Suprapubic skin (tissue), 4 donors: ENCODE measurements around the gene CAMK4. TPM values are rescaled to one million over a fixed set of nuclear protein-coding genes. Genes with fewer than 3 reads are reported as not detected.

ENCODE experiments used
- DNase-seq, 2 donors: peaks; one replicate each; pipeline ENCODE4 v3.0.0-alpha.2; 2019; ENCODE audit warnings: low spot score in 2 of 2
- H3K27ac ChIP-seq: fragments of 200-600 bp; sonication (generic); one replicate; pipeline ENCODE4 v1.5.1; 2019
- H3K27me3 ChIP-seq: fragments of 200-600 bp; sonication (generic); one replicate; pipeline ENCODE4 v1.5.1; 2019
- H3K36me3 ChIP-seq: fragments of 200-600 bp; sonication (generic); one replicate; pipeline ENCODE4 v1.5.1; 2019
- H3K4me1 ChIP-seq: fragments of 200-600 bp; sonication (generic); one replicate; pipeline ENCODE4 v1.5.1; 2019
- H3K4me3 ChIP-seq: fragments of 200-600 bp; sonication (generic); one replicate; pipeline ENCODE4 v1.5.1; 2019; ENCODE audit warnings: mild to moderate bottlenecking
- H3K9me3 ChIP-seq: fragments of 200-600 bp; sonication (generic); one replicate; pipeline ENCODE4 v1.5.1; 2019
- CTCF ChIP-seq, 2 donors: fragments of 200-600 bp in 1 of 2; fragments of 450-650 bp in 1 of 2; sonication (generic) in 1 of 2; IDR thresholded peaks; one replicate each; pipeline ENCODE4 v1.5.1; 2016 to 2019; ENCODE audit warnings: antibody characterized with exemption in 2 of 2, mild to moderate bottlenecking in 1 of 2, moderate library complexity in 1 of 2
- EP300 ChIP-seq: sonication (generic); formaldehyde crosslinking; IDR thresholded peaks from one replicate; pipeline ENCODE4 v1.6.1; 2017; ENCODE audit warnings: antibody characterized with exemption
- POLR2A ChIP-seq, 2 donors: fragments of 450-650 bp; IDR thresholded peaks; one replicate each; pipeline ENCODE4 v1.6.1; 2017; ENCODE audit warnings: antibody characterized with exemption in 2 of 2, mild to moderate bottlenecking in 2 of 2, moderate library complexity in 2 of 2
- POLR2AphosphoS5 ChIP-seq, 3 donors: sonication (generic); formaldehyde crosslinking; IDR thresholded peaks; one replicate each; pipeline ENCODE4 v1.6.1; 2017; ENCODE audit warnings: antibody characterized with exemption in 3 of 3
- WGBS: methylation state at CpG from one replicate; pipeline ENCODE4 v1.1.5; 2018; 5-methylcytosine and 5-hydroxymethylcytosine counted together
- total RNA-seq, 4 donors: library from RNA; depleted of rRNA; stranded (reverse); fragments of >200 nt; gene quantifications; one replicate each; pipeline ENCODE4 v1.1.0, GENCODE V29; 2016

The CAMK4 gene
- total RNA-seq, 4 donors from 2014 or later = 0.05 to 2.6 (median 0.21) TPM; not detected in 1

DNA sequence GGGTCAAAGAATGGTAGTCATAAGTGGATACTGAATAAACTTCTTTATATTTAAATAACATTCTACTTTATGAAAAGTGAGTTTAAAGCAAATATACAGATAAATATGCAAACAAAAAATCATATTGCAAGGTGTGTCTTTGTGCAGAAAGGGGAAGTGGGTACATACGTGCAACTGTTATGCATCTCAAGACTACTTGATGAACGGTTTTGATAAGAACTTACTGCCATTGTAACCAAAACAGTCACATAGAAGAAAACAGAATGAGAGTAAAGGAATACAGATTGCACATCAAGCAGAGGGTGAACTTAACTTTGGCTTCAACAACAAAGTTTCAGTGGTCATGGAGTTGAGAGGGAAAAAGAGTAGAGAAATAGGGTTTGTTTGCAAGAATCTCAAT lies 9.9 kb downstream of the CAMK4 start:
- no peak for DNase-seq
- 67% methylated on average over 2 of the region's 2 CpGs for WGBS
- H3K27me3 ChIP-seq = no peaks in the 10 kb centered on the region
- TF ChIP-seq POLR2A (IDR thresholded peaks at IDR 0.05) (no peak), EP300 (no peak), POLR2AphosphoS5 (IDR thresholded peaks at IDR 0.05) (no peak), CTCF (IDR thresholded peaks at IDR 0.05) (no peak)
- no peaks in the 10 kb centered on the region for H3K36me3 ChIP-seq
- no peaks in the 10 kb centered on the region for H3K4me1 ChIP-seq
- H3K9me3 ChIP-seq = no peaks in the 10 kb centered on the region
- H3K4me3 ChIP-seq = no peak overlapping the region
- H3K27ac ChIP-seq = no peak overlapping the region

DNA sequence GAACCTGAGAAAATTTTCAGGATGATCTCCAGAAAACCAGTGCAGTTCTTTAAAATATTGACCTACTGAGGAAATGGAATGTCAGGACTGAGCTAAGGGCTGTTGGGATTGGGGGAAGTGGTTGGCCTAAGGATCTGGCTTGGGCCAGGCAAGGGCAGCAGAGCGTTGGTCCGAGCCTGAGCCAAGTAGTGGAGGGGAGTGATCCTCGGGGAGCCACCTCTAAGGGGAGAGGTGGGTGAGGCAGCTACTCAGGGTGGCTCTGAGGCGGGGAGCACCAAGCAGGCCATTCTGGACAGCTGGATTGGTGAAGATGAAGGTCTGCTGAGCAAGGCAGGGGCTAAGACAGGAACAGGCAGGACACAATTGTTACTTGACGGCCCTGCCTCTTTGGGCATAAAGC lies 11.5 kb downstream of the CAMK4 start:
- no peaks in the 10 kb centered on the region for H3K9me3 ChIP-seq
- no peak overlapping the region for H3K4me3 ChIP-seq
- no peaks in the 10 kb centered on the region for H3K36me3 ChIP-seq
- 96% methylated on average over 5 of the region's 5 CpGs for WGBS
- H3K4me1 ChIP-seq = no peaks in the 10 kb centered on the region
- no peaks in the 10 kb centered on the region for H3K27me3 ChIP-seq
- DNase-seq = no peak
- no peak overlapping the region for H3K27ac ChIP-seq
- TF ChIP-seq CTCF (IDR thresholded peaks at IDR 0.05) = no peak
- TF ChIP-seq POLR2A (IDR thresholded peaks at IDR 0.05) = no peak
- TF ChIP-seq EP300 = no peak

GRCh38 chr5:111236348-111236747 lies 12.2 kb downstream of the CAMK4 start:
- TF ChIP-seq POLR2AphosphoS5 (IDR thresholded peaks at IDR 0.05) (no peak), POLR2A (IDR thresholded peaks at IDR 0.05) (no peak), EP300 (no peak), CTCF (IDR thresholded peaks at IDR 0.05) (no peak)
- H3K27ac ChIP-seq = no peak overlapping the region
- no peaks in the 10 kb centered on the region for H3K36me3 ChIP-seq
- DNase-seq = no peak
- H3K27me3 ChIP-seq = no peaks in the 10 kb centered on the region
- 84% methylated on average over 2 of the region's 2 CpGs for WGBS
- no peaks in the 10 kb centered on the region for H3K4me1 ChIP-seq
- H3K9me3 ChIP-seq = no peaks in the 10 kb centered on the region
- no peak overlapping the region for H3K4me3 ChIP-seq

DNA sequence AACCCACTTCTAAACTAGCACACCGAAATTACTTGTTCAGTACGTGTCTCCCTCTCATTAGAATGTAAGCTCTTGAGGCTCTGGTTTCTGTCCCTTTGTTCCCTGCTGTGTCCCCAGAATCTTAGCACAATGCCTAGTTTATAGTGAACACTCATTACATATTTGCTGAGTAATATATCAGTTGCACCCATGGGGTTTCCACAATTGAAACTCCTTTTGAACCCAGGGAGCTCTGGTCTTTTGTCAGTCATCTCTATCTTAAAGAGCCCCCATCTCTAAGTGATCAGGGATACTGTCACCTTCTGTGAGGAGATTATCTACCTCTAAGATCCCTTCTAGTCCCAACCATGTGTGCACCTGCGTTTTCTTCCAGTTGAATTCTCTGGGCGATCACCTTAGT lies 12.8 kb downstream of the CAMK4 start:
- WGBS = 96% methylated on average over 4 of the region's 4 CpGs
- no peak overlapping the region for H3K27ac ChIP-seq
- no peaks in the 10 kb centered on the region for H3K9me3 ChIP-seq

GRCh38 chr5:111237470-111237869 lies 13.3 kb downstream of the CAMK4 start:
- H3K9me3 ChIP-seq = no peaks in the 10 kb centered on the region
- no peak for TF ChIP-seq POLR2A (IDR thresholded peaks at IDR 0.05)
- no peak for TF ChIP-seq POLR2AphosphoS5 (IDR thresholded peaks at IDR 0.05)
- TF ChIP-seq EP300 = no peak
- TF ChIP-seq CTCF (IDR thresholded peaks at IDR 0.05) = no peak
- no peaks in the 10 kb centered on the region for H3K36me3 ChIP-seq
- no peaks in the 10 kb centered on the region for H3K4me1 ChIP-seq
- H3K4me3 ChIP-seq = no peak overlapping the region
- no peak for DNase-seq
- H3K27me3 ChIP-seq = peaks cover 1% of the 10 kb centered on the region
- no peak overlapping the region for H3K27ac ChIP-seq

More for the DNA sequence above, 12.8 kb downstream of the CAMK4 start:
- no peak for TF ChIP-seq POLR2A (IDR thresholded peaks at IDR 0.05)
- TF ChIP-seq EP300 = no peak
- TF ChIP-seq CTCF (IDR thresholded peaks at IDR 0.05) = no peak
- TF ChIP-seq POLR2AphosphoS5 (IDR thresholded peaks at IDR 0.05) = no peak
- no peaks in the 10 kb centered on the region for H3K4me1 ChIP-seq
- H3K27me3 ChIP-seq = no peaks in the 10 kb centered on the region
- H3K4me3 ChIP-seq = no peak overlapping the region
- DNase-seq = no peak
- no peaks in the 10 kb centered on the region for H3K36me3 ChIP-seq
